ENCODE results near the gene CACNB2.

Gene CACNB2

GRCh38 chr10:18306031-18306430 lies 165.8 kb downstream of the CACNB2 start:
- DNase-seq (ENCODE audit: insufficient read length) (no peak), FAIRE-seq (no peak)
- TF ChIP-seq POLR2AphosphoS5 (IDR thresholded peaks at IDR 0.05; ENCODE audit: low read depth, low read length) (no peak), POLR2A (IDR thresholded peaks at IDR 0.05; ENCODE audit: low read depth, low read length) (no peak), TAF1 (IDR thresholded peaks at IDR 0.05; ENCODE audit: borderline replicate concordance, low read depth, low read length) (no peak)

GRCh38 chr10:18308600-18308999 lies 168.4 kb downstream of the CACNB2 start:
- TF ChIP-seq POLR2AphosphoS5 (IDR thresholded peaks at IDR 0.05; ENCODE audit: low read depth, low read length): no peak
- TF ChIP-seq POLR2A (IDR thresholded peaks at IDR 0.05; ENCODE audit: low read depth, low read length): no peak
- TF ChIP-seq TAF1 (IDR thresholded peaks at IDR 0.05; ENCODE audit: borderline replicate concordance, low read depth, low read length): no peak
- no peak for FAIRE-seq
- no peak for DNase-seq (ENCODE audit: insufficient read length)

GRCh38 chr10:18310761-18311160 lies 170.5 kb downstream of the CACNB2 start:
- TF ChIP-seq POLR2A (IDR thresholded peaks at IDR 0.05; ENCODE audit: low read depth, low read length): no peak
- no peak for TF ChIP-seq POLR2AphosphoS5 (IDR thresholded peaks at IDR 0.05; ENCODE audit: low read depth, low read length)
- TF ChIP-seq TAF1 (IDR thresholded peaks at IDR 0.05; ENCODE audit: borderline replicate concordance, low read depth, low read length): no peak
- DNase-seq (ENCODE audit: insufficient read length) (no peak), FAIRE-seq (no peak)

- TF ChIP-seq POLR2A (IDR thresholded peaks at IDR 0.05; ENCODE audit: low read depth, low read length): no peak
- no peak for TF ChIP-seq POLR2AphosphoS5 (IDR thresholded peaks at IDR 0.05; ENCODE audit: low read depth, low read length)
- no peak for TF ChIP-seq TAF1 (IDR thresholded peaks at IDR 0.05; ENCODE audit: borderline replicate concordance, low read depth, low read length)
- FAIRE-seq: no peak
These were observed 172.3 kb downstream of the CACNB2 start for GRCh38 chr10:18312374-18313139.

GRCh38 chr10:18313140-18313530 lies 172.9 kb downstream of the CACNB2 start:
- DNase-seq (ENCODE audit: insufficient read length): no peak
- no peak for FAIRE-seq

More at GRCh38 chr10:18312374-18313139, 172.3 kb downstream of the CACNB2 start:
- DNase-seq (ENCODE audit: insufficient read length): no peak

GRCh38 chr10:18313626-18314025 lies 173.4 kb downstream of the CACNB2 start:
- no peak for TF ChIP-seq POLR2AphosphoS5 (IDR thresholded peaks at IDR 0.05; ENCODE audit: low read depth, low read length)
- TF ChIP-seq POLR2A (IDR thresholded peaks at IDR 0.05; ENCODE audit: low read depth, low read length): no peak
- TF ChIP-seq TAF1 (IDR thresholded peaks at IDR 0.05; ENCODE audit: borderline replicate concordance, low read depth, low read length): no peak
- FAIRE-seq: no peak
- no peak for DNase-seq (ENCODE audit: insufficient read length)

More at GRCh38 chr10:18313140-18313530, 172.9 kb downstream of the CACNB2 start:
- TF ChIP-seq POLR2A (IDR thresholded peaks at IDR 0.05; ENCODE audit: low read depth, low read length): no peak
- TF ChIP-seq TAF1 (IDR thresholded peaks at IDR 0.05; ENCODE audit: borderline replicate concordance, low read depth, low read length): no peak
- TF ChIP-seq POLR2AphosphoS5 (IDR thresholded peaks at IDR 0.05; ENCODE audit: low read depth, low read length): no peak

GRCh38 chr10:18319628-18320027 lies 179.4 kb downstream of the CACNB2 start:
- no peak for FAIRE-seq

GRCh38 chr10:18321371-18321770 lies 181.1 kb downstream of the CACNB2 start:
- TF ChIP-seq TAF1 (IDR thresholded peaks at IDR 0.05; ENCODE audit: borderline replicate concordance, low read depth, low read length) (no peak), POLR2AphosphoS5 (IDR thresholded peaks at IDR 0.05; ENCODE audit: low read depth, low read length) (no peak), POLR2A (IDR thresholded peaks at IDR 0.05; ENCODE audit: low read depth, low read length) (no peak)
- DNase-seq (ENCODE audit: insufficient read length) (no peak), FAIRE-seq (no peak)

More at GRCh38 chr10:18319628-18320027, 179.4 kb downstream of the CACNB2 start:
- no peak for TF ChIP-seq TAF1 (IDR thresholded peaks at IDR 0.05; ENCODE audit: borderline replicate concordance, low read depth, low read length)
- no peak for TF ChIP-seq POLR2AphosphoS5 (IDR thresholded peaks at IDR 0.05; ENCODE audit: low read depth, low read length)
- no peak for TF ChIP-seq POLR2A (IDR thresholded peaks at IDR 0.05; ENCODE audit: low read depth, low read length)
- no peak for DNase-seq (ENCODE audit: insufficient read length)

- DNase-seq (ENCODE audit: insufficient read length): no peak
- FAIRE-seq: no peak
- TF ChIP-seq POLR2AphosphoS5 (IDR thresholded peaks at IDR 0.05; ENCODE audit: low read depth, low read length) (no peak), POLR2A (IDR thresholded peaks at IDR 0.05; ENCODE audit: low read depth, low read length) (no peak), TAF1 (IDR thresholded peaks at IDR 0.05; ENCODE audit: borderline replicate concordance, low read depth, low read length) (no peak)
These were observed 183.7 kb downstream of the CACNB2 start for GRCh38 chr10:18323916-18324315.

GRCh38 chr10:18325410-18325809 lies 185.2 kb downstream of the CACNB2 start:
- DNase-seq (ENCODE audit: insufficient read length) (no peak), FAIRE-seq (no peak)
- TF ChIP-seq POLR2A (IDR thresholded peaks at IDR 0.05; ENCODE audit: low read depth, low read length) (no peak), TAF1 (IDR thresholded peaks at IDR 0.05; ENCODE audit: borderline replicate concordance, low read depth, low read length) (no peak), POLR2AphosphoS5 (IDR thresholded peaks at IDR 0.05; ENCODE audit: low read depth, low read length) (no peak)

- DNase-seq (ENCODE audit: insufficient read length) (no peak), FAIRE-seq (no peak)
- TF ChIP-seq TAF1 (IDR thresholded peaks at IDR 0.05; ENCODE audit: borderline replicate concordance, low read depth, low read length) (no peak), POLR2A (IDR thresholded peaks at IDR 0.05; ENCODE audit: low read depth, low read length) (no peak), POLR2AphosphoS5 (IDR thresholded peaks at IDR 0.05; ENCODE audit: low read depth, low read length) (no peak)
These were observed 185.8 kb downstream of the CACNB2 start for GRCh38 chr10:18325889-18326531.

GRCh38 chr10:18328941-18329340 lies 188.7 kb downstream of the CACNB2 start:
- TF ChIP-seq POLR2A (IDR thresholded peaks at IDR 0.05; ENCODE audit: low read depth, low read length): no peak
- TF ChIP-seq TAF1 (IDR thresholded peaks at IDR 0.05; ENCODE audit: borderline replicate concordance, low read depth, low read length): no peak
- no peak for TF ChIP-seq POLR2AphosphoS5 (IDR thresholded peaks at IDR 0.05; ENCODE audit: low read depth, low read length)
- DNase-seq (ENCODE audit: insufficient read length): no peak
- FAIRE-seq: no peak
